Measurements from ENCODE around the gene ACSM4.
"Not testable (repeated sequence)": the region's sequence is repeated elsewhere in the genome, so short reads cannot be mapped to it uniquely, and the experiment has no call there.

ACSM4 gene, protein sequence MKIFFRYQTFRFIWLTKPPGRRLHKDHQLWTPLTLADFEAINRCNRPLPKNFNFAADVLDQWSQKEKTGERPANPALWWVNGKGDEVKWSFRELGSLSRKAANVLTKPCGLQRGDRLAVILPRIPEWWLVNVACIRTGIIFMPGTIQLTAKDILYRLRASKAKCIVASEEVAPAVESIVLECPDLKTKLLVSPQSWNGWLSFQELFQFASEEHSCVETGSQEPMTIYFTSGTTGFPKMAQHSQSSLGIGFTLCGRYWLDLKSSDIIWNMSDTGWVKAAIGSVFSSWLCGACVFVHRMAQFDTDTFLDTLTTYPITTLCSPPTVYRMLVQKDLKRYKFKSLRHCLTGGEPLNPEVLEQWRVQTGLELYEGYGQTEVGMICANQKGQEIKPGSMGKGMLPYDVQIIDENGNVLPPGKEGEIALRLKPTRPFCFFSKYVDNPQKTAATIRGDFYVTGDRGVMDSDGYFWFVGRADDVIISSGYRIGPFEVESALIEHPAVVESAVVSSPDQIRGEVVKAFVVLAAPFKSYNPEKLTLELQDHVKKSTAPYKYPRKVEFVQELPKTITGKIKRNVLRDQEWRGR

DNA sequence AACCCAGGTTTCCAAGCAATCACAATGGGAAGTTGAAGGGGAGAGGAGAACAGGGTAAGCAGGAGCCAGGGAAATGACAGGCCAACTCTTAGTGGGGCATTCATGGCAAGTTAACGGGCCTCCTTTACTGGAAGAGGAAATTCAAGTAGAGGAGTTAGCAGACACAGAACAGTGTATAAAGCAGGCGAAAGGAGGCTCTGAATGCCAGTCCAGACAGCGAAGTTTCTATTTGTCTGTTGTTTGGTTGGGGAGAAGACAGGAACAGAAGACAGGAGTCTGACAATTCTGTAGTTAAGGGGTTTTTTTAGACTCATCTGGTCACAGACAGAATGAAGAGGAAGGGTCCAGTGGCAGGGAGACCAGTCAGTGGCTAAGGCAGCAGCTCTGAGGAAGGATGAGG, at the start of gene ACSM4:
Gene ACSM4 (plus strand): TSS at position 301 of the 400 bp plus-strand sequence. CDS start 260 bp downstream, outside the sequence.
- DNase-seq, result no peak

DNA sequence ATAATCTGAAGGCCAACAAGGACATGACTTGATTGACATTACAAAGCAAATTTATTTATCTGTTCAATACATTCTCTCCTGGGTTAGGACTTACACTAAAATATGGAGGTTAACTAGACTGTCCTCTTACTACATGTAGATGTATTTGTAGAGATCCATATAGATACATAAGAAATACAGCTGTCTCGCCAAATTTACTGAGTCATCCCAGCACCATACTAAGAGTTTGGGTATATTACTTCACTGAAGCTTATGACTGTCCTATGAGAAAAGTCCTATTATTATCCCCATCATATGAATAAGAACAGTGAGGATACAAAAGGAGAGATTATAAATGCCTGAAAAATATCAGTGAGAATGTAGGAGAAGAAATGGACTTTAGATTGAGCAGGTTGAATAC, 44.8 kb upstream of the ACSM4 start:
- DNase-seq, result no peak

DNA sequence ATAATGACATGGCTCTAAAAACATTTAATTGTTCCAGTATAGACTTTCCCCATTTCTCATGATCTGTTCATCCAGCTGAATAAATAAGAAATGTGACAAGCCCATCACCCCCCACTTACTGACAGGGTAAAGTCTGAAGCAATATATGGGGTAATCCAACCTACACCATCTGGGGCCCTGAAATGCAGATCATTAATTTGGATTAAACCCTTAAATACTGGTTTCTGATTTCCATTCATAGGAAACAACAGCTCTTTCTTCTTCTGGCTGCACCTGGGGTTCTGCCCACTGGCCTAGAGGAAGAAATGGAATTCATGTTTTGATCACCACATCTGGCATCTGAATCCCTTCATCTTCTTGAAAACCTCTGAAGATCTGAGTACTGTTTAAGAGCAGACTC, 39.3 kb upstream of the ACSM4 start:
- DNase-seq, result no peak

DNA sequence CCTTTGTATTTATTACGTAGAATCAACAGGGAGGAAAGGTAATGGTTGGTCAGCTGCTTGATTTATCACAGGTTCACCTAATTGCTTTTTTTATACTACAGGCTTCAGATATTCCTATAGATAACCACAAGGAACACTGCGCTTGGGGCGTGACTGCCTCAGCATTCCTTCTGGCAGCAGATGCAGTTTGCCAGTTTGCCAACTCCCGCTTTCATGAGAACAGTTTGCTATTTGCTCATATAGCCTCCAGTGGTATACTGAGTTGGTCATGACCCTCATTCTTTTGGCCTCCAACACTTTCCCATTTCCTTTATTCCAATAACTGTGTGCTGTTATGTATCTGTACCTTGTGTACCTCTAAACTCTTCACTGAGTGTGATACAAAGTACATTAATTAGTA, 38.6 kb upstream of the ACSM4 start:
- no peak for DNase-seq

DNA sequence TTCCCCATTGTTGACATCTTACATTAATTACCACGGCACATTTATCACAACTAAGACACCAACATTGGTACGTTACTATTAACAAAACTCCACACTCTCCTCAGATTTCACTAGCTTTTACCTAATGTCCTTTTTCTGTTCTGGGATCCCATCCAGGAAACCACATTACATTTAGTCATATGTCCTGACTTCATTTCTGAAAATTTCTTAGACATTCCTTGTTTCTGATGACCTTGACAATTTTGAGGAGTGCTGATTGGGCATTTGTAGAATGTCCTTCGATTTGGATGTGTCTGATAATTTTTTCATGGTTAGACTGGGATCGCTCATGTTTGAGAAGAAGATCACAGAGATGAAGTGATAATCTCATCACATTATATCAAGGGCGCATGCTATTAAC, 34.6 kb upstream of the ACSM4 start:
- DNase-seq, result no peak

DNA sequence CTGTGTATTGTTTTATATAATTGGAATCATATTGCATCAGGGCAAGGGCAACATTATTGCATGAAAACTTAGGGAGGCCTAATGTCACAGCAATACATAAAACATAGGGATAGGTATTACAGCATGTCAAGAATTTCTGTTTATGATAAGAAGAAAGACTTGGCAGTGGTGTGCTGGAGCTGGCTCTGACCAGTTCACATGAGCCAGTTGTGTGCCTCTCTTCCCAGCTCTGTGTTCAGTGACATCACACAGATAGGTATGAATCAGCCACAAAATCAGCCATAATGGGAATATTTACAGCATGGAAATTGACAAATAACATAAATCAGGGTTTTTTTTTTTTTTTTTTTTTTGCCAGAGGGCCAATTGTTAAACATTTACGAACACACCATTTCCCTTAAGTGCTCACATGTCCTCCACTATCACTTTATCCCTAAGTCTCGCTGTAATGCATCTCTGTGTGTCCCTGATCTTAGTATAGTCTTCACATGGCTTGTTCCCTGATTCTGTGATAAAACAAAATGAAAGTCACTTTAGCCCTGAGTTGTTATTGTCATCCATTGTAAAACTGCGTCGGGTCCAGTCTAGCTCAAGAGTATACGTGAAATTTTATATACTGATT, 31.9 kb upstream of the ACSM4 start:
- DNase-seq, result no peak

DNA sequence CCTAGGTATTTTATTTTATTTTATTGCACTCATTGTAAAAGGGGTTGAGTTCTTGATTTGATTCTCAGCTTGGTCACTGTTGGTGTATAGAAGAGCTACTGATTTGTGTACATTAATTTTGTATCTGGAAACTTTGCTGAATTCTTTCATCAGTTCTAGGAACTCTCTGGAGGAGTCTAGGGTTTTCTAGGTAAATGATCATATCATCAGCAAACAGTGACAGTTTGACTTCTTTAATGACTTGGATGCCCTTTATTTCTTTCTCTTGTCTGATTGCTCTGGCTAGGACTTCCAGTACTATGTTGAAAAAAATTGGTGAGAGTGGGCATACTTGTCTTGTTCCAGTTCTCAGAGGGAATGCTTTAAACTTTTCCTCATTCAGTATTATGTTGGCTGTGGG, 28.4 kb upstream of the ACSM4 start:
- not testable (repeated sequence) for DNase-seq

DNA sequence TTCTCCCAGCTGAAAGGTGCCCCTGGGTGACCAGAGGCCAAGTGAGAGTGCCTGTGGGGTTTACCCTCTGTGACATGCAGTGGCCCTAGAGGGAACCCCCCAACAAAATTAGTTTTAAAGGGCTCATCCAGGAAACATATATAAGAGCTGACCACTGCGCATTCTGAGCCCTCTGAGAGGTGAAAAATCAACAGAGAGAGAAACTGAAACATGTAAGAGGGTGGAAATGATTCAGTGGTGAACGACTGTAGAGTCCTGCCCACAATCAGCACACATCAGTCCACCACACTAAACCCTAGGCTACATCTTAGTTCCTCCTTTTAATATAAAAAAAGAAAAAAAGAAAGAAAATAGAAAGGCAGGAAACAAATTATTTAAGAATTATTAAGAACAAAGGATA, 21.0 kb upstream of the ACSM4 start:
- DNase-seq, result no peak

DNA sequence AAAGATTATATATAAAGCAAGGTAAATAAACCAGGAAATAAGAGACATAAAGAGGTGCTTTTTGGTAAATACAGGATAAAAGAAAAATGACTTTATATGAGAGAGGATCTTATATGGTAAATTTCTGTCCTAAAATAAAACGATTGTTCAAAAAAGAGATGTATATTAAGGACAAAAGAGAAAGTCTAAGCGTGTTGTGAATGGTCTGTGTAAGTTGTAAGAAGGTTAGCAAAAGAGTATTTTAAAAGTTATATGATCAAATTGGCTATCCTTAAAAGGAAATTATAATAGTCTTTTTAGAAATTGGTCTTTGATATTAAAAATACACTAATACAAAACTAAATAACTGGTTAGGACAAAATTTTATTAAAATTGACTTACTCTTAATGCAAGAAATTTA, 14.1 kb upstream of the ACSM4 start:
- no peak for DNase-seq

DNA sequence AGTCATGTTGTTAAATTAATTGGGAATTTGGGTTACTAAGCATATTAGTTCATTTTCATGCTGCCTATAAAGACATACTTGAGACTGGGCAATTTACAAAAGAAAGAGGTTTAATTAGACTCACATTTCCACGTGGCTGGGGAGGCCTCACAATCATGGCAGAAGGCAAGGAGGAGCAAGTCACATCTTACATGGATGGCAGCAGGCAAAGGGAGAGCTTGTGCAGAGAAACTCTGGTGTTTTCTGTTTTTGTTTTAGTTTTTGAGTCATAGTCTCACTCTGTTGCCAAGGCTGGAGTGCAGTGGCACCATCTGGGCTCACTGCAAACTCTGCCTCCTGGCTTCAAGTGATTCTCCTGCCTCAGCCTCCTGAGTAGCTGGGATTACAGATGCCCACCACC, 13.3 kb upstream of the ACSM4 start:
- DNase-seq, result not testable (repeated sequence)

DNA sequence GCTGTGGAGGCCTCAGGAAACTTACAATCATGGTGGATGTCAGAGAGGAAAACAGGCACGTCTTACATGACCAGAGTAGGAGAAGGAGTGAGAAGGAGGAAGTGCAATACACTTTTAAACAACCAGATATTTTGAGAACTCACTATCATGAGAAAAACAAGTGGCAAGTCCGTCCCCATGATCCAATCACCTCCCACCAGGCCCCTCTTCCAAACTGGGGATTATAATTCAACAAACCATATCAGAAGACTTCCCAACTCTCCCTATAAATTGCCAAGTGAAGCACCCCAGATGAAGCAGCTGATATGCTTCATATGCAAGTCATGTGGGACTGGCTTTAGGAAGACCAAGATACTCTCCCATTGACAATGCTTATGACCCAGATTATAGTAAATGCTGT, 11.6 kb upstream of the ACSM4 start:
- no peak for DNase-seq

DNA sequence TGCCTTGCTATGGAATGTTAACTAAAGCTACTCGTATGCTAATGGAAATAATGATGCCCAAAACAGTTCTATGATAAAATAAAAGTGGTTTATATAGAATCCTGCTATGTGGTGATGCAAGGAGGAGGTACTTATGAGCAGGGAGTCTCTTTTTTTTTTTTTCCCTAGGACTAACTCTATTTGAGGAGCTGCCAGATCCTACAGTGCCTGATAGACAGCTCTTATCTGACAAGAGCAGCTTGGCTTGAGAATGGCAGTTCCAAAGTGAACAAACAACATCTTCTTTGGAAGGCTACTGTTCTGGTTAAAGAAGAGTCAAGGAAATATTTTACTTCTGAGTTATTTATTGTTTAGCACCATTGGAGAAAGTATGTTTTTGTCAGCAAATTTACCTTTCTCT, 10.2 kb upstream of the ACSM4 start:
- DNase-seq, result no peak

DNA sequence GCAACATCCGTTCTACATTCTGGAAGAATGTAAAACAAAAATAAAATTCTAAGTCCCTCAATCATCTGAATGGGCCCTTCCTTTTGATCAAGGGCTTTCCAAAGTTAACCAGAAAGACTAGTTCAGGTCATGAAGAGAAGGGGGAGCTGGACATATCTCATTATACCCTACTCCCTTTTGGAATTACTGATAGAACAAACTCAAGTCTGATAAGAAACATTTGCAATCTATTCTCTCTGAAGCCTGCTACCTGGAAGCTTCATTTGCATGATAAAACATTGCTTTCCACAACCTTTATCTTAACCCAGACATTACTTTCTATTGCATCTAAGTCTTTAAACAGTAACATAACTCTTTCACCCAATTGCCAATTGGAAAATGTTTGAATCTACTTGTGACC, 8.3 kb upstream of the ACSM4 start:
- no peak for DNase-seq

DNA sequence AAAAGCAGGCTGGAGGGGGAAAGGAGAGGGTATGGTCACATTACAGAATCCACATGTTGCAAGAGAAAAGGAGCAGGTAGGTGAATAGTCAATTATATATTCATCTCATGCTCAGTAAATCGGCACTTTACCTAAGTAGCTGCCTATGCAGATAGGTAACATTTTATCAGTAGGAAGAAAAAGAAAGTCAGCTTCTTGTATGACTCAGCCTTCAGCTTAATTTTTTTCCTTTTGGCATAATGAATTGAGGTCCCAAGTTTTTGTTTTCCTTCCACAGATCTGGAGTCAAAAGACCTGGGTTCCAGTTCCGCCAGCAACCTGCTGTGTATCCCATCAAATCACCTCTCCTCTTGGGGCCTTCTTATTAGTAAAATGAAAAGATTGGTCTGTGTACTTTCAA, 6.0 kb upstream of the ACSM4 start:
- DNase-seq, result no peak

DNA sequence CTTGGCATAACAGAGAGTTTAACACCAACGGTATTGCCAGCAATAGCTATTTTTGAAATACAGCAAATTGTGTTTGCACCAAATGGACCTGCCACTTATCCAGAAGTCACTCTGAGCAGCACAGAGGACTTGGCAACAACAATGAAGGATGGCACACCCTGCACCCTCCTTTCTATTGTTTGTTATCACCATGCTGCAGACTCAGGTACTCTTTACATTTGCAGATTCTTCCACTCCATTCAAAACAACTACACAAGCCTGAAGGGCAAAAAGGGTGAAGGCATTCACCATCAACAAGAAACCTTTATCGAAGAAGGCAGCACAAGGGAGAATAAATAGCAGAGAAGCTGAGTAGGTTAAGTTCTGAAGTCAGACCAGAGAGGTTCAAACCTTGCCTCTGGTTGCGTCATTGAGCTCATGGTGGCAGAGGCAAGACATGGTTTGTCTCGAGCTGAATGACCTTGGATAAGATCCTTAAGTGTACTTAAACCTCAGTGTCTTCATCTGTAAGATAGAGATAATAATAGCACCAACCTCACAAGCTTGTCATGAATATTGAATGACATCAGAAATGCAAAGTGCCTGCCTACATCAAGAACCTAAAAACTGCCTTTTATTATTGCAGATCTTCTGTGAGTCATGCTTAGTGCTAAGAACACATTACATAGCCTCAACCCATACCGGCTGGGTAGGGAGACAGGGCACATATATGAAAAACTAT, 1.4 kb upstream of the ACSM4 start:
- DNase-seq, result no peak

DNA sequence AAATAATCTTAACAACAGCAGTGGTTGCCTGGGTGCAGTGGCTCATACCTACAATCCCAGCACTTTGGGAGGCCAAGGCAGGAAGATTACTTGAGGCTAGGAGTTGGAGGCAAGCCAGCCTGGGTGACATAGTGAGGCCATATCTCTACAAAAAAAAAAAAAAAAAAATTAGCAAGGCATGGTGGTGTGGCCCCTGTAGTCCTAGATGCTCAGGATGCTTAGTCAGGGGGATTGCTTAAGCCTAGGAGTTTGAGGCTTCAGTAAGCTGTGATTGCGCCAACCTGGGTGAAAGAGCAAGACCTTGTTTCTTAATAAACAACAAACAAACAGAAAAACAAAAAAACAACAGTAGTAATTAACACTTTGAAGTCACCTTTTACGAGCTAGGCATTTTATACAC, 642 bp upstream of the ACSM4 start:
- DNase-seq, result no peak

DNA sequence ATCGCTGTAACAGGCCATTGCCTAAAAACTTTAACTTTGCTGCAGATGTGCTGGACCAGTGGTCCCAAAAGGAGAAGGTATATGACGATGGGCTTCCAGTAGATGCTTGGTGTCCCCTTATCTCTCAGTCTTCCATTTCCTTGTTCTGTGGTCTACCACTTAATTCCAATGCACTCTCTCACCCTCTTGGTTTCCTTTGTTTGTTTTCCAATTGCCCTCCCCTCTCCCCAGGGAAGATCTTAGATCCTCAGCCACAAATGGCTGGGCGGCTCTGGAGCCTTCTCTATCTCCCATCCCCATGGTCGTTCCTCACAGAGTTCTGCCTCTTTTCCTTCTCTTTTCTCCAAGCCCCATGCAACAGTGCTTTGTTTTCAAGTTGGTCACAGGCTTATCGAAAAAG, 584 bp downstream of the ACSM4 start:
- no peak for DNase-seq

DNA sequence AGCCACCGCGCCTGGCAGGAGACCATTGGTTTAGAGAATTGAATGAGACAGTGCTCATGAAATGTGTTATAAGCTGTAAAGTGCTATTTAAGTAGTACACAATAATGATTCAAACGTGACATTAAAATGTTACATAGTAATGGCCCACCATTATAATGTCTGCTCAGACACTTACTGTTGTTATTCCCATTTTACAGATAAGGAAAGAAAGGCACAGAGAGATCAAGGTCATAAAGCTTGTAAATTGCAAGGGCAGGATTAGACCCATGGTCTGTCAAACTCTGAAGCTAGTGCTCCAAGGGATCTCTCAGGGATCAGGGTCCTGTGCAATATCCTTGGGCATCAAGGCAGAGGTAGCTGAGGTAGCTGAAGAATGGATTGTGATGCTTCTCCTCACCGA, 6.2 kb downstream of the ACSM4 start:
- no peak for DNase-seq

DNA sequence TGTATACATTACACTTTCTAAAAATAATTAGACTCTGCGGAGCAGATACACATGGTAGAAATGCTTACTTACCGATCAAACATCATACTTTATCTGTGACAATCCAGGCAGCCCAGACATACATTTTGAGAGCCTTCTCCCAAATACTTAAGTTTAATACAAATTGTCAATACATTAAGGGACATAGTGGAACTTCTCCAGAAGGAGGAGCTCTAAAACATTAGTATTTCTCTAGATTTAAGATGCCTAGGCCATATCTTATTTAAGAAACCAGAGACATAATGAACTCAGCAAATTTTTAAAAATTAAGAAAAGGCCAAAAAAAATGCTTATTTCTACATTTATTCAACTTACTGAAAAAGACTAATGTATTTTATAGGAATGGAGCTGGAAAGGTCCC, 16.1 kb downstream of the ACSM4 start:
- no peak for DNase-seq

DNA sequence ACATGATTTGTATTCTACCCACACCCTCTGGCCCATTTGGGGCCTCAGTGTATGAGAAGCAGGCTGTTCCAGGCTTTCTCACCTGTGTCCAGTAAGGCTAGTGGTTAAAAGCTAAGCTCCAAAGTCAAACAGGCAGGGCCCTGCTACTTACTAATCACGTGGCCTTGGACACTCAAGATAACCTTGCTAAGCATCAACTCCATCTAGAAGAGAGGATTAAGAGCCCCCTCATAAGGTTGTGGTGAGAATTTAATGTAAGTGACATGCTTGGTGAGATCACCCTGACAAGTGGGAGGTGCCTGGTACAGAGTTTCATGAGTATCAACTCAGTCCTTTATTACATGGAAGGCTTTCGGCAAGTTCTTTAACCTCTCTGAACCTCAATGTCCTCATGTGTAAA, 17.8 kb downstream of the ACSM4 start:
- DNase-seq, result no peak

DNA sequence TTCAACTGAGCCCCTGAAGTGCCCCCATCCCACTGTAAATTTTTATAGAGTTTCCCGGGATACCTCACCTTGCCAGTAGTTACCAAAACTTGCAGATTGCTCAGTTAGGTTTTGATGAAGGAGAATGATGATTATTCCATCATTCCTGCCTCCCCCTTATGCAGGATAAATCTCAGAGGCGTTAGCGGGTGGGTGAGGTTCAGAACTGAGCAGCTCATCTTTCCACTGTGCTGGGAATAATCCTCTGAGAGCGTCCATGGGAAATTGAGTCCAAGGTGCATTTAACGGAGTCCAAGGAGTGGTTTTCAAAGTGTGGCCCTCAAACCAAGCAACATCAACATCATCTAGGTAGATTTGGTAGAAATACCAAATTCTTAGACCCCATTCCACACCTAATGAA, 18.7 kb downstream of the ACSM4 start:
- no peak for DNase-seq

DNA sequence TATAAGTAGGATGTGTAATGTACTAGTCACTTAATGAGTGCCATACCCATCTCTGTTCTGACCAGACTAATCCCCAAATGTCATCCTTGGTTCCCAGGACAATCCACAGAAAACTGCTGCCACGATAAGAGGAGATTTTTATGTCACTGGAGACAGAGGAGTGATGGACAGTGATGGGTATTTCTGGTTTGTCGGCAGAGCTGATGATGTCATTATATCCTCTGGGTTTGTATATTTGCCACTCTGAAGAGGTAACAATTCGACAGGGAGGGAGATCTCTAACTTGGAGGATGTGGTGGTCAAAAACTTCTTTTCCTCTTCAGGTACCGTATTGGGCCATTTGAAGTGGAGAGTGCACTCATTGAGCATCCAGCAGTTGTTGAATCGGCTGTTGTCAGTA, 20.3 kb downstream of the ACSM4 start:
- no peak for DNase-seq

DNA sequence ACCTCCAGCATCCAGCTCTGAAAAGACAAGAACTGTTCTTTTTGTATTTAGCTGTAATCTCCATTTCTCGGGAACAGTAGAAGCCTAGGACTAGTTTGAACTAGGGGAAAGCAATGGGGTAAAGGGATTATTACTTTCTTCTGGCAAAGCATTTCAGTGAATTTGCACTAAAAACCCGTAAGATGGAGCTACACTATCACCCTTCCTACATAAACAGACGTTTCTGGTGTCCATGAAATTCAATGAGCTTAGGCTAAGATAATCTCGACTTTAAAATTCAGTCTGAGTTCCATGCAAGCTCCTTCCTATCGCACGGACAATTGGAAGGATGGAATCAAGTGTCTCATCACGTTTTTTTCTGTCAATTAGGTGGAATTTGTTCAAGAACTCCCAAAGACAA, 24.0 kb downstream of the ACSM4 start:
- DNase-seq, result no peak

DNA sequence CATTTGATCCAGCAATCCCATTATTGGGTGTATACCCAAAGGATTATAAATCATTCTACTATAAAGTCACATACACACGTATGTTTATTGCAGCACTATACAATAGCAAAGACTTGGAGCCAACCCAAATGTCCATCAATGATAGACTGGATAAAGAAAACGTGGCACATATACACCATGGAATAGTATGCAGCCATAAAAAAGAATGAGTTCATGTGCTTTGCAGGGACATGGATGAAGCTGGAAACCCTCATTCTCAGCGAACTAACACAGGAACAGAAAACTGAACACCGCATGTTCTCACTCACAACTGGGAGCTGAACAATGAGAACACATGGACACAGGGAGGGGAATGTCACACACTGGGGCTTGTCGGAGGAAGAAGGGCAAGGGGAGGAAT, 33.9 kb downstream of the ACSM4 start:
- not testable (repeated sequence) for DNase-seq
